GM19395 (cell line): ENCODE results near the gene LDLRAD4.

ENCODE experiments used
- ATAC-seq: cut with Tn5 transposase; IDR thresholded peaks from one replicate; pipeline ENCODE4 v1.9.1; 2021; ENCODE audit warnings: mild to moderate bottlenecking, moderate library complexity; ENCODE audit not compliant: unreplicated experiment

The LDLRAD4 gene

GRCh38 chr18:13577781-13578180 is 359.2 kb downstream of the LDLRAD4 start:
- peak; percentile 5 for ATAC-seq

GRCh38 chr18:13578400-13578799 is 359.8 kb downstream of the LDLRAD4 start:
- no peak for ATAC-seq

- no peak for ATAC-seq
These were observed 361.3 kb downstream of the LDLRAD4 start for GRCh38 chr18:13579874-13580273.

GRCh38 chr18:13580351-13580750 is 361.8 kb downstream of the LDLRAD4 start:
- ATAC-seq = no peak

- ATAC-seq = no peak
These were observed 362.4 kb downstream of the LDLRAD4 start for GRCh38 chr18:13580991-13581390.

- no peak for ATAC-seq
These were observed 363.1 kb downstream of the LDLRAD4 start for GRCh38 chr18:13581496-13582177.

- no peak for ATAC-seq
These were observed 363.7 kb downstream of the LDLRAD4 start for GRCh38 chr18:13582178-13582670.

- ATAC-seq = no peak
These were observed 365.3 kb downstream of the LDLRAD4 start for GRCh38 chr18:13583576-13584550.

GRCh38 chr18:13584825-13585224 is 366.3 kb downstream of the LDLRAD4 start:
- ATAC-seq = no peak

GRCh38 chr18:13585379-13586153 is 367.0 kb downstream of the LDLRAD4 start:
- no peak for ATAC-seq

GRCh38 chr18:13587001-13587400 is 368.4 kb downstream of the LDLRAD4 start:
- ATAC-seq = no peak

- no peak for ATAC-seq
These were observed 368.9 kb downstream of the LDLRAD4 start for GRCh38 chr18:13587477-13587876.

GRCh38 chr18:13587937-13588336 is 369.4 kb downstream of the LDLRAD4 start:
- no peak for ATAC-seq

GRCh38 chr18:13589316-13589715 is 370.8 kb downstream of the LDLRAD4 start:
- ATAC-seq = no peak

- ATAC-seq = no peak
These were observed 371.4 kb downstream of the LDLRAD4 start for GRCh38 chr18:13589943-13590342.

GRCh38 chr18:13592246-13592645 is 373.7 kb downstream of the LDLRAD4 start:
- no peak for ATAC-seq

GRCh38 chr18:13594551-13594950 is 376.0 kb downstream of the LDLRAD4 start:
- no peak for ATAC-seq

GRCh38 chr18:13597068-13597467 is 378.5 kb downstream of the LDLRAD4 start:
- no peak for ATAC-seq

GRCh38 chr18:13598591-13598990 is 380.0 kb downstream of the LDLRAD4 start:
- no peak for ATAC-seq

GRCh38 chr18:13599031-13599430 is 380.5 kb downstream of the LDLRAD4 start:
- no peak for ATAC-seq
